GM19035 (cell line): ENCODE data around the gene METTL14.
A peak's percentile ranks its signal among the peaks of the same experiment; 100 is the strongest.
"Not testable (repeated sequence)": the region's sequence is repeated elsewhere in the genome, so short reads cannot be mapped to it uniquely, and the experiment has no call there.

ENCODE experiments used
- ATAC-seq: cut with Tn5 transposase; IDR thresholded peaks from one replicate; pipeline ENCODE4 v1.9.1; 2021; ENCODE audit not compliant: unreplicated experiment

The METTL14 gene

DNA sequence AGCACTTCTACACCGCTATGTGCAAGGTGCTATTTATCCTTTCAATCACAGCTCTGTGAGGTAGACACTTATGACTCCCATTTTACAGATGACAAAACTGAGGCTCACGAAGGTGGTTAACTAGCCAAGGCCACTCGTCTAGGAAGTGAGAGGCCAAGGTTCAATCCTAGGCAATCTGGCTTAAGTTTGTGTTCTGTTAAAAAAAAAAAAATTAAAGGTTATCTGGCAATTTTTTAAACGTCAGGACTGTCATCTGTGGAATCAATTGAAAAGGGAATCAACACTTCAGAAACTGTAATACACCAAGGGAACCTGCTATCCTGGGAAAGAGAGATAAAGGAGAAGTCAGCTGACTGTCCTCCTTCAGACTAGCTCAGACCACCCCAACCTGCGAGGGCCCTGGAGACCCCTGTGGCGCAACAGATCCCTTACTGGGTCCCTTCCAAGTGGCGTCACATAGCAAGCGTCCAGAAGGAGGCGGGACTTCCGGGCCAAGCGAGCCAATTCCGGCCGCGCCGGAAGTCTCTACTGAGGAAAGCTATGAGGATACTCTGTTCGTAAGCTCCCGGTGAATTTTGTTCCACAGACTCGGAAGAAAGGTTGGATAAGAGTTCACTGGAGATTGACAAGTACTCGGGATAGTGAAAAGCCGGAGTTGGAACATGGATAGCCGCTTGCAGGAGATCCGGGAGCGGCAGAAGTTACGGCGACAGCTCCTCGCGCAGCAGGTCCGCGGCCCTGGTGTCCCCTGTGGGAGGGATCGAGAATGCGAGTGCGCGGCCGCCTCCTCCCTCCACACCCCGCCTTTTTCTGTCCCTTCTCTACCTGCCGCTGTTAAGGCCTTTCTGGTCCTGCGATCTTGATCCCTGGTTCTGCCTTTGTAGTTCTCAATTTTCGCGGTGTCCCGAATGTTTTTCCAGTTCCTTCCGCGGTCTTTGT, at the start of gene METTL14:
Gene METTL14 (plus strand): TSS at position 520 of the 939 bp plus-strand sequence. CDS start 143 bp downstream, at position 663.
- peak; percentile 100 for ATAC-seq

DNA sequence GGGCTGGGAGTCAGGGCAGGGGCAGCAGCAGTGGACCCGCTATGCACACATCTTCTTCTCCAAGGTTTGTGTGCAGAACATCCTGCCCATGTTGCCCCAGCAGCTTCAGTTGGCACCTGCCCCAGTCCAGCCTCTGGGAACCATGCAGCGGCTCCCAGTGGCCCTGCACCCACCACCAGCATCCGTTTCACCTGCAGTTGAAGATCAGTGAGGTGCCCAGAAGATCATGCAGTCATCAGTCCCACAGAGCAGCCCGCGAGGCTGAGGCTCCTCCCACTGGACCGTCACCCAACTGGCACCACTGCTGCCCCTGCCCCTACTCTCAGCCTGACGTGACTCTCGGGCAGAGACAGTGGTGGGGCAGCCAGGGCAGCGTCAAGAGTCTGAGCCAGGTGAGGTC, 49.1 kb upstream of the METTL14 start:
- ATAC-seq: not testable (repeated sequence)

DNA sequence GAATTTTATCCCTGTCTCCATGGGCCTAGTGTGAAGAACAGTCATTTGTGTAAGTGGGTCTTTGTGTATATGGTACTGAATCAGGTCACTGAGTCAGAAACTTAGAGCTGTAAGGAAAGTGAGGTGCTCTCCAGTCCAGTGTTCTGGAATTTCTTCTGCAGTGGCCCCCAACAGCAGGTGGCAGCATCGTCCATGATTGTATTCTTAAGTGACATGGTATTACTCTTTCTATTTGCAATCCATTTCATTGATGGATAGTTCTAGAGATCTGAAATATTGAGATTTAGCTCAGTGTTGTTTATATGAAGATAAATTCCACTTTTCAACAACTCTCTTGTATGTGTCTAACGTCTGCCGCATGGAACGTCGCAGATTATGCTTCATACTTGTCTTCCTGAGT, 20.5 kb upstream of the METTL14 start:
- not testable (repeated sequence) for ATAC-seq

DNA sequence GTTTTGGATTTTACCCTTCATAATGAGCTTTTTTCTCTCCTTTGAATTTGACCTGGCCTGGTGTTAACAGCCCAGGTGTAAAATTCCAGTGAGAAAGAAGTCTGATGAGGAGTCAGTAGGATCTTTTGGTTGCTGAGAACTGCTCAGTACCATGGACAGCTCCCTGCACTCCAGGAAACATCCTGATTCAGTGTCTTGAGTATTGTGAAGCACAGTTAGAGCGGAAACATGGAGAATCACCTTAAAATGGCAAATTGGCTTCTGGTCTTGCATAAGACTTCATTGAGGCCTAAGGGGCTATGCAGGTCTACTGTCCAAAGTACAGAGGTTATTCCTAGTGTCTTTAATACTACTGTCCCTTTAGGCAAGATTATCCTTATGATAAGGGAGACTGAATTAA, 16.0 kb upstream of the METTL14 start:
- not testable (repeated sequence) for ATAC-seq

DNA sequence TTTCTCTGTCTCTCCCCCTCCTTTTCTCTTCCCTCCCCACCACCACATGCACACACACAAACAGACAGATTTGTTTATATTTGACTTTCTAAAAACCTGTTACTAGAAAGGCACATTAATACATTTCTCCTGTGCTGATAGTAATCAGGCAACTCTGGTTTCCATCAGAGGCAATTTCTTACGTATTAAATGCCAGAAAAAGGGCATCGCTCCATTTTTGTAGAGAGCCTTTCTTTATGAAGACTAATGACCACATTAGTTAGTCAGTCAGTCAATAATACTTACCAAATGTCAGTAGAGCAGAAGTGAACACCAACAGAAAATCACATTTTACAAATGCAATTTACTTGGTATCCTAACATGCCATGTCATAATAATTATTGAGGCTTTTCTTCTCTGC, 14.2 kb upstream of the METTL14 start:
- ATAC-seq: not testable (repeated sequence)

DNA sequence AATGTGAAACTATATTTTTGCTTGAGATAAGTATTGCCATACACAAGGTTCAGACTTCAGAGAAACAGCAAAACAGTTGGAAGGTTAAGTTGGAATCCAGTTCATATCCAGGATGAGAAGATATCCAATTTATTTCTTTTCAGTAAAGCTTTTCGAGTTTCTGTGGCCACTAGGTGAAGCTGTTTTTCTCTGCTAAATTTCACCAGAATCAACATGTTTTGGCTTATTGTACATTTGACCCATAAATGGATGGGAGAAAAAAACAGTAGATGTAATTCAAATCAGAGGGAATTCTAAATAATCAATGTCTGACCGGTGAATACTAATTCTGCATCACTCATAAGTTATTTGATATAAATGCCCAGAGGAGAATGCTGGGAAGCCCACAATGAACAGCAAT, 9.1 kb upstream of the METTL14 start:
- no peak for ATAC-seq

DNA sequence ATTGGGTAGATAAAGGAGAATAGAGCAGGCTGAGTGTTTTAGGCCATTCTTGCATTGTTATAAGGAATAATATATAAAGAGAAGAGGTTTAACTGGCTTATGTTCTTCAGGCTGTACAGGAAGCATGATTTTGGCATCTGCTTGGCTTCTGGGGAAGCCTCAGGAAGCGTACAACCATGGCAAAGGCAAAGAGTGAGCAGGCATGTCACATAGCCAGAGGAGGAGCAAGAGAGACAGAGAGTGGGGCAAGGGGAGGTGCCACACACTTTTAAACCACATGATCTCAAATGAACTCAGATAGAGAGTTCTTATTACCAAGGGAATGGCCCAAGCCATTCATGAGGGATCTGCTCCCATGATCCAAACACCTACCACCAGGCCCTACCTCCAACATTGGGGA, 4.4 kb upstream of the METTL14 start:
- no peak for ATAC-seq

DNA sequence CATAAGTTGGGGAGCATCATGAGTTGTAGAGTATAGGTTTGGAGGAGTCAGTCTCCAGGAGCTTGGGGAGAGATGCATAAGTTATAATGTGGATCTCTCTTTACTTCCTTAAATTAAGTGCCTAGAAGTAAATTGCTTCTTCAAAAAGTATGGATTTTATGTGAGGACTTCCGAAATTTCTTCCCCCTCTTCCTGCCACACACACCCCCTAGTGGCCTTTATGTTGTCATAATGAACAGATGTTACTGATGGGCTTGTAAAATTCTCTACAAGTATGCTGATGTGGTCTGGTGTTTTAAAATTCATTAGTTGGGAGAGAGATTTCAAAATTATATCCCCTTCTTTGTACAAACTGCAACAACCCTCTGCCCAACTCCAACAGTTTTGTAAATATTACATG, 2.3 kb upstream of the METTL14 start:
- no peak for ATAC-seq

DNA sequence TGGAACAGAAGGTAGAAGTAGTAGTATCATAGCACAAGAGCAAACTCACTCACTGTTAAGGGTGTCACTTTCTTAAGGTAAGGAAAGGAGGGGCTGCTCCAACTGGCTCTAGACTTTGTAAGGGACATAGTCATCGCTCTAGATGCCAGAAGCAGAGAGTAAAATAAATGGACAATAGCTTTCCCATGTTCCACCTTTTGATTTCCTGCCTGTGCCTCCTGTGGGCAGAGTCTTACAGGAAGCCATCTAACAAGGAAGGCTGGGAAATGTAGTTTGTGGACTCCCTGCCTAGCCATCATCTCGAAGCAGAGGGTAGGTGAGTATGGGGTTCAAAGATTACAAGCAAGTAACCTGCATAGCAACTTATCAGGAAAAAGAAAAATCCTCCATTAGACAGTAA, 1.7 kb upstream of the METTL14 start:
- ATAC-seq: no peak

DNA sequence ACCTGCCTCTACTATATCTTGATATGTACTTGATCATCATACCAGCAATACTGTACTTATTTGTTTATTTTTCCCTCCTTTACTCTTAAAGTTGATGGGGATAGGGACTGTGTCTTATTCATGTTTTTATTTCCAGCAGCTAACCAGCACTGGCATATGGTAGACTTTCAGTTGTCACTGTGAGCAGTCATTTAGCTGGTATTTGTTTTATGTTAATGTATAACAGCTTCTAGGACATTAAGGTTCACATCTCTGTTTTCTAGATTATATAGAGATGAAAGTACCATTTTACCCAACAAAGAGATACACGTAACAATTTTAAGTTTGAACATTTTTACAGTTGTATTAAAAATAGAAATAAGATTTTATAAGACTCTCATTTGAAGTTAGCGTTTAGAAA, 17.9 kb downstream of the METTL14 start:
- ATAC-seq: no peak

DNA sequence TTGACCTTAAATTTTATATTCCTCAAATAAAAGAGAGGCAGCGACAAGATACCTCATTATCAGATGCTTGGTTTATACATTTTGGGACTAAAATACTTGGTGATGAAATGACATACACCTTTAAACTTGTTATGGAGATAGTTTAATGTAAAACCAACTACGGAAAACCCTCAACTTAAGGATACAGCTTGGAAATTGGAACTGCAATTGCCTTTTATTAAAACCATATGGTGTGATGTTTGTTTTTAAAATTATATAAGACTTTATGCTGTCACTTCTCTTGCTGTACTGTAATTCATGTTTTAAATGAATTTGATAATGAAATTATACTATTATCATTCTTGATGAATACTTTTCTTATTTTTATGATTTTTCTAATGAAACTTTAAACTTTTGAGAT, 25.9 kb downstream of the METTL14 start:
- ATAC-seq: no peak

DNA sequence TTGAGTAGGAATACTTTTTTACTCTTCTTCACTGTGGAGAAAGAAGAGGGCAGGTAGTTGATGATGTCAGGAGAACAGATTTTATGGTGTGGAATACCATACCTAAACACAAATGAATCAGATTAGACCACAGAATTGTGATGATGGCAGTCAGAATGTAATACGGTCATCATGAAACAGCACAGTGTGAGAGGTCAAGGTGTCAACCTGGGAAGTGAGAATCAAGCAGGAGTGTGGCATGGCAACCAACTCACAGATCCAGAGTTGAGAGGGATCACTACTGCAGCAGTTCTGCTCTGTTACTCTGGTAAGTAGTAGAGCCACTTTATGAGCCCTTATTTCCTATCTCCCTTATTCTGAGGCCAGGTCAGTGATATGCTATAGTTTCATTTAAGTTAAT, 27.7 kb downstream of the METTL14 start:
- ATAC-seq: no peak

DNA sequence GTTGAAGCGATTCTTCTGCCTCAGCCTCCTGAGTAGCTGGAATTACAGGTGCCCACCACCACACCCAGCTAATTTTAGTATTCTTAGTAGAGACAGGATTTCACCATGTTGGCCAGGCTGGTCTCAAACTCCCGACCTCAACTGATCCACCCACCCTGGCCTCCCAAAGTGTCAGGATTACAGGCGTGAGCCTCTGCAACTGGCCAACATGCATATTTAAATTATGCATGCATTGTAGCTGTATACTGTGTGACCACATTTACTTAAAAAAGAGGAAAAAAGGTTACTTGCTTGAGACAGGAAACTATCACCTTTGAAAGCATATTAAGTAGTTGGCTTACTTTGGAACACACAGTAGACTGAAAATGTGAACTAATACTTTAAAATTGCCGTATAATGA, 29.5 kb downstream of the METTL14 start:
- no peak for ATAC-seq

DNA sequence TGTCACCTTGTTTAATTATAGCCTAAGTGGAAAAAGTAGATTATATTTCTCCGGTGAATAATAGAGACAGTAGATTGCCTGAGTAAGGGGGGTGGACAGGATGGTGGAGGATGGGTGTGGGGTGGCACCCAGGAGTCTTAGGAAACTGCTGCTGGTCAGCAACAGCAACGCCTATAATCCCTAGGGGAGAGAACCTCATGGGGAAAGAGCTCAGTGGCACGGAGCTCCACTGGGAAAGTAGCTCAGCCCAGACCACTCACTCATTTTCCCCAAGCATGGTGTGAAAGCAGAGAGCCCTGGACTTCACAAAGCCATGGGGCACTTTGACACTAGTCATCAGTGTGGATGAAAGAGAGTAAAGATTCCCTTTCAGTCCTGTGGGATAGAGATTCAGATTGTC, 31.1 kb downstream of the METTL14 start:
- no peak for ATAC-seq

DNA sequence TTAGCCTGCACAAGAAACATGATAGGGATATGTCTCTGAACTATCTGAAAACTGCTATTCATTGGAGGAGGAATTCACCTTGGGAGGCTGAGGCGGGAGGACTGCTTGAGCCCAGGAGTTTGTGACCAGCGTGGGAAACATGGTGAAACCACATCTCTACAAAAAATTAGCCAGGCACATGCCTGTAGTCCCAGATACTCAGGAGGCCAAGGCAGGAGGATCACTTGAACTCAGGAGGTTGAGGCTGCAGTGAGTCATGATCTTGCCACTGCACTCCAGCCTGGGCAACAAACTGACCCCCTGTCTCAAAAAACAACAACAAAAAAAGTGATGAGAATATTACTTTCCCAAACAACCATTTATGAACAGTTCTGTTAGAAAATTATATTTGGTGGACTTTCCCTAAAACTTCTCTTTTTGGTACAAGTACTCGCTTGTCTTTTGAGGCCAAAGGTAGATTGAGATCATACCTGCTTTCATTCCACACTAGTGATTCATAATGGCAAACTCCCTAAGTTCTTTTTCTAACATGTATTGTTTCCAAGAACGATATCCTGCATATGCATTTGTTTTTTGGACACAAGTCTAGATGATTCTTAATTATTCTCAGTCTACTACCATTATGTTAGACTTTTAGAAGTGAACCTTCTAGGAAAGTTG, 33.4 kb downstream of the METTL14 start:
- ATAC-seq: no peak

DNA sequence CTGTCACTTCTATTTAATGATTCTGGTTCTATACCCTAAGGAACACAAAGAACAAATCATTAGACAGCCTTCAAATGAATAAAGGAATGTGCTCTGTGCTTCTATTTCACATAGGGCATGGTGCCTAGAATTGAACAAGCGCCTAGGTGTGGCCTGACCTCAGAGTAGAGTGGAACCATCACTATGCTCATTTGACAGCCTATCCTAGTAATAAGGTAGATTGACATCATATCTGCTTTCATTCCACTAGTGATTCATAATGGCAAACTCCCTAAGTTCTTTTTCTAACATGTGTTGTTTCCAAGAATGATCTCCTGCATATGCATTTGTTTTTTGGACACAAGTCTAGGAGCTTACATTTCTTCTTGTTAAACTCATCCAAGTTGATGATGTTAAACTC, 36.6 kb downstream of the METTL14 start:
- no peak for ATAC-seq

DNA sequence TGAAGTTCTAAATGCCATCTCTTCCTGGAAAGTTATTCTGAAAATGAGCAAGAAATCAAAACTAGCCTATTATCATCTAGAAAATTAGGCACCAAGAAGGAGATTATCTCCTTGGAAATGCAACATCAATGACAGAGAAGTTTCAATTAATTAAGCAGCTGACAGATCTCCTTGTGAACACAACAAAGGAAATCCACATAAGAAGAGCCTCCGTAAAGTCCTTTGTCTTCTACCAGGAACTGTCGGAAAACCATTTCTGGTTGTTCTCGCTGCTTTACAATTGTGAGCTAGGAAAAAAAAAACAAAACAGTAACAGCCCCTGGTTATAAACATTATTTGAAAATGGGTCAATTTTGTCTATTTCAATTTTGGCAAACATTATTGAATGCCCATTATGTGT, 38.2 kb downstream of the METTL14 start:
- no peak for ATAC-seq

DNA sequence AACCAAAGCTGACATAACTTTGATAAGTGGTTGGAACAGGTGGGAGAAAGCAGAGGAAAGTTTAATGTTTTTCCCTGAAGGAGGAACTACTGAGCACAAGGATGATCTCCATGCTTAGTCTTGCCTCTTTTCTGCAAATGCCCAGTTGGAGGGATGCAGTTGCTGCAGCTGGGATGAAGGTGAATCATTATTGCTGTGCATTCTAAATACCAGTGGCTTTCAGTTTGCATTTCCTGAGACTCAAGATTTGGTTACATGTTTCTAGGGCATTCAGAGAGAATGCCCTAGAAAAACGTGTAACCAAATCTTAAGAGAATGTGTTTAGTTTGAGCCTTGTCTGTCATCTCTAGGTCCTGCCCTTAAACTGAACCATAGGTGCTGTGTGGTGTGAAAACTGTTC, 42.2 kb downstream of the METTL14 start:
- ATAC-seq: no peak

DNA sequence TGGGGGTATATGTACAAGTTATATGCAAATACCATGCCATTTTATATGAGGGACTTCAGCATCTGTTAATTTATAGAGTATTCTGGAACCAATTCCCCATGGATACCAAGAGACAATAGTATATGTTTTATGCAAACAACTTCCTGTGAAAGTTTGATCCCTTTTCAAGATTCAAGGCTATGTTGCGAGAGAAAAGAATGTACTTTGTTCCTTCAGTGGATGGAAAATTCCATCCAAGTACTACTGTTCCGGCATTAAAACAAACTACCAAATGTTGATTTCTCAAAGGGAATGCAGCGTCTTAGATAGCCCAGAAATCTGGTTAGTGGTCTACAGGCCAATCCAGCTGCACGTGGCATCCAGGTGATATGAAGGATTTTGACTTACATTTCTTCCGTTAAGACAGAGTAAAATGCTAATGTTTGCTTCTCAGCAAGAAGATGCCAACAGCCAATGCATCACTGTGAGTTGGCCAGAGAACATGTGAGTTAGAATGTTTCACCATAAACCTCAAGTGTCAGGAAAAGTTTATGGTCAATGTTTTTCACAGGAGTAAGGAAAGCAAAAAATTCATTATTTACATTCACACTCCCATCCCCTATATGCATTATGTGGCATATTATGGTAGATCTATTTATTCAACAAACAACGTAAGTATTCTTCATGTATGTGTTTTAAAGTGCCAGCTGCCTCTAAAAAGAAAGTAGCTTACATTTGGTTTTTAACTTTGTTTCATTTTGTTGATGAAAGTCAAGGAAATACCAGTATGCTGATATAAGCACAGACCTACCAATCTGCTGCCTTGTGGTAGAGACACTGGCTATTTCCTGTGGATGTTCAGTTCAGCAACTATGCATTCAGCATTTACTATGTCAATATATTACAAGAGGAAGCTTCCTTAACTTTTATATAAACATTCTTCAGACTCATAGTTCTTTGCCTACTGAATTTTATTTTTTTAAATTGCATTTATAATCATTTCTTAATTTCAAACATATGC, 44.4 kb downstream of the METTL14 start:
- no peak for ATAC-seq

DNA sequence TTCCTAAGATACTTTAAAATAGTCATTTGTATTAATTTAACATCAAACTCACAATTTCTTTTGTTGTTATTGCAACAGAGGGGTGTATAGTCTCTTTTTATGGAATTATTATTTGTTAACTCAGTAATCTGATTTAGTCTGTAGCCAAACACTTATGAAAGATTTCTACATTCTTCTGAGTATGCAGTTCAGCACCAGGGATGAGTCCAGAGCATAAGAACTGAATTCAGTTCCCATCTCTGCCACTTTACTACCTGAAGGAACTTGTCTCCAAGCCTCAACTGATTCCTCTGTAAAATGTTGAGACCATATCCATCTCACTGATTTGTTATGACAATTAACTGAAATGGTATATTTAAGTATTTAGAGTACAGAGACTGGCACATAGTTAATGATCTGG, 45.5 kb downstream of the METTL14 start:
- ATAC-seq: no peak
